ENCODE measurements around the gene PTPRC.

Gene PTPRC

DNA sequence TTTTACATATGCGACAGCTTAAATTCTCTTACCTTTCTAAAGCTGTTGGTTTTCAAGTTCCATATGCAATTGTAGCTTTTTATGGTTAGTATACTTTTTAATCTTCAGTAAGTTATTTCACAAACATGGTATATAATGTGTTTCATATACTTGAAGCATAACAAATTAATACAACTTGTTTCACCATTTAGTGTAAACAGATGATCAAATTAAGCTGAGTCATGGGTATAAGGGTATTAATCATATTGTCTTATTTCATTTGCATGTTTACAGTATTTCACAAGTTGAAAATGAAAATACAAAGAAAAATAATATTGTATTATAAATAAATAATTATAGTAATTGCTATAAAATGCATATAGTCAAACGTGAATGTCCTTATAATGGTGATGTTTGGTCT, 92.1 kb downstream of the PTPRC start:
- intact Hi-C loops (cut with DNase I): no loop called here
- no peak for DNase-seq

DNA sequence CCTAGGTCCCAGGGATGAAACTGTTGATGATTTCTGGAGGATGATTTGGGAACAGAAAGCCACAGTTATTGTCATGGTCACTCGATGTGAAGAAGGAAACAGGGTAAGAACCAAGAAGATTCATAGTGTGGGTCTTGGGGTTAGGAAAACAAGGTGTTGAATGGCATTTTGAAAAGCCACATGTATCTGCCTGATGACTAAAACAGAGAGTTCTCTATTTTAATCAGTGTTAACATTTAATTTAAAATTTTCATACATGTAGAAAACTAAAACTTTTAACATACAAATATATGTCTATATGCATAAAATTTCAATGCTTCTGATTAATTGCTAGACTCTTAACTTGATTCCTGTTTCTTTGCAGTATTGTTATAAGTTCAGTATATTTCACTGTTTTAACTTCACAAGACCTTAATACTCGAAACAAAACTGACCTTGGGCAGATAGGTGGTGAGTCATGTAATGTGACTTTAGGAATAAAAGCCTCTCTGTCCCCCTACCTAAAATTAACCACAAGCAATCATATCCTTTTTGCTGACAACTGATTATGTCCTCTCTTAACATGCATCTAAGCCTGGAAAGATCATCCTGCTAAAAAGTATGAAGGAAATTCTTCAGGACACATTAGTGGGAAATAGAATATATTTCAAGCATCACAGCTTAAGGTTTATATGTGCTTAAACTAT, 95.6 kb downstream of the PTPRC start:
- intact Hi-C loops (cut with DNase I): no loop called here
- no peak for DNase-seq

DNA sequence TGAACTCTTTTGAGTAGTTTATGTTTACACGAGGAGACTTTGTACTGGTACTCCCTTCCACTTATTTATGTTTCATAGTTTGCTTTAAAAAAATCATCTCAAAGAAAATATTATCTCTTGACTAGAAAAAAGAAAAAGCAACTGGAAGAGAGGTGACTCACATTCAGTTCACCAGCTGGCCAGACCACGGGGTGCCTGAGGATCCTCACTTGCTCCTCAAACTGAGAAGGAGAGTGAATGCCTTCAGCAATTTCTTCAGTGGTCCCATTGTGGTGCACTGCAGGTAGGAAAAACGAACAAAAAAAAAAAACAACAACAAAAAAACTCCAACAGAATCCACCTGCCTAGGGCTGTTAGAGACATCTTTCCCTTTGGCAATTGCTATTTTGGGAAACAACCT, 102.9 kb downstream of the PTPRC start:
- DNase-seq: no peak
- intact Hi-C loops (cut with DNase I): no loop called here

DNA sequence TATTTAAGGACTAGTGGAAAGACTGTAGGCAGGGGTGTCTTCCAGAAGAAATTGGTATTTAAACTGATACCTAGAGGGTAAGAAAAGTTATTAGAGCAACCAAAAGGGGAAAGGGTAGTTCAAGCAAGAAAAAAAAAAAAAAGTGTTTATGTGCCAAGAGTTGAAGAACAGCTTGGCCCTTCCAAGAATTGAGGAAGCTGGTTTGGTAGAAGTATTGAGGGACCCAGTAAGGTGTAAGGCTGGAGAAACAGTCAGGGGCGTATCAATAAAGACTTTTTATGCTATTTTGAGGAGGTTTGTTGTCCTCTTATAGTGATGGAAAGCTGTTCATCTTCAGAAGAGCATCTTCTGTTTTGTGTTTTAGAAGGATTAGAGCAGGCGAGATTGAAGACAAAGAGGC, 108.3 kb downstream of the PTPRC start:
- no peak for DNase-seq
- intact Hi-C loops (cut with DNase I): no loop called here

DNA sequence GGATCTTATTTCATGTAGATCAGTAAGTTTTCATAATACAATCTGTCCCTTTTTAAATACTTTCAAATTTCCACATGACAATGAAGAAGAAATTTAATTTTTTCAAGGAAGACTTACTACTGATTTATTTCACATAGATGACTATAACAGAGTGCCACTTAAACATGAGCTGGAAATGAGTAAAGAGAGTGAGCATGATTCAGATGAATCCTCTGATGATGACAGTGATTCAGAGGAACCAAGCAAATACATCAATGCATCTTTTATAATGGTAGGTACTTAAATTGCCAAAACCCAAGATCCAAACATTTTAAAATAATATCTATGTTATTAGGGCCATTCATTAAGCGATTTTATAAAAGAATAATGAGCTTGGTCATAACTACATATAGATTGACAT, 110.4 kb downstream of the PTPRC start:
- intact Hi-C loops (cut with DNase I): no loop called here
- no peak for DNase-seq

DNA sequence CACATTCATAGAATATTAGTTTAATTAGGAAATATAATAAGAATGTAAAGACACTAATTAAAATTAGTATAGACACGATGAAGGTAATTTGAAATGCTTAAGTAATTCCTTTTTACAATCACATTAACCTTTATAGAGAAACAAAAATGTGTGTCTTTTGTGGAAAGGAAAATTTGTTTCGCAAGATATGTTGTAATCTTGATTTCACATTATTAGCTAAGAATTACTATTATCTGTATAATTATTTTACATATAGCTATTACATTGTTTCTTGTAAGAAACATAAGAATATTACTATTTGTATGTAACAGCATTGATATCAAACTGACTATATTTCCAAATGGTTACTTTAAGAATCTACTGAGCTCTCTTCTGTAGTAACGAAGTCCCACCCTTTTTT, 111.2 kb downstream of the PTPRC start:
- DNase-seq: no peak
- intact Hi-C loops (cut with DNase I): no loop called here

DNA sequence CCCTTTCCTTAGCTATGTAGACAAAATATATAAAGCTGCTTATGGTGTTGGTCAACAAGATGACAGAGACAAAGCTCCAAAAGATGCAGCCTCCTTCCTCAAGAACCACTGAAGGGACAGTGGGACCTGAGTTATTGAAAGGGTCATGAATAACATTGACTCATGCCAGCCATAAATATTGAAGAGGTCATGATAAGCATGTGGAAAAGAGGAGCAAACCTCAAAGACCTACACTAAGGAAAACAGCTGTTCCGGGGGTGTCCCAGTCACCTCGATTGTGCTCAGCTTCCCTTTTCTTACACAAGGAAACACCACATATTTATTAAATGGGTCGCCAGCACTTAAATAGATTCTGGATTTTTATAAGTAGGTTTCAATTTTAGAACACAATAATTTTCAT, 112.9 kb downstream of the PTPRC start:
- no peak for DNase-seq
- intact Hi-C loops (cut with DNase I): no loop called here

DNA sequence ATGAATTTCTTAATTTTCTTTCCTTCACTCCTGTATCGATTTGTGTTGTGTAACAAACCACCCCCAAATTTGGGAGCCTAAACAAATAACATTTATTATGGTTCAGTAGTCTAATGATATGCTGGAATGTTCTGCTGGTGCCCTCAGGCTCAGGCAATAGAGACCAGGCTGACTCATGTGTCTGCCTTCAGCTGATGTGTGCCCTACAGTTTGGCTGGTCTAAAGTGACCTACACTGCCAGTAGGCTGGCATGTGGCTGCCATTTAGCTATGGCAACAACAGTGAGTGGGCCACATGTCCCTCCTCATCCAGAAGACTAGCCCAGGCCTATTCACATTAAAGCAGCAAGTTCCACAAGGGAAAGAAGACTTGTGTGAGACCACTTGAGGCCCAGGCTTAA, 115.8 kb downstream of the PTPRC start:
- no peak for DNase-seq
- intact Hi-C loops (cut with DNase I): no loop called here

DNA sequence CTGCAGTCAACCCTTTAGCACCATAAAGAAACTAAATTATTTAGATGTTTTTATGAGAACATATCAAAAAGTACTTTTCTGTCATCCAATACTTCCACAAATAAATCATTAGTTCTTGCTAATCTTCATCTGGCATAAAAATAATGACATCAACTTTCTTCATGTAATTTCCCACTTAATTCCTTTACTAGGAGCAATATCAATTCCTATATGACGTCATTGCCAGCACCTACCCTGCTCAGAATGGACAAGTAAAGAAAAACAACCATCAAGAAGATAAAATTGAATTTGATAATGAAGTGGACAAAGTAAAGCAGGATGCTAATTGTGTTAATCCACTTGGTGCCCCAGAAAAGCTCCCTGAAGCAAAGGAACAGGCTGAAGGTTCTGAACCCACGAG, 116.9 kb downstream of the PTPRC start:
- DNase-seq: no peak

DNA sequence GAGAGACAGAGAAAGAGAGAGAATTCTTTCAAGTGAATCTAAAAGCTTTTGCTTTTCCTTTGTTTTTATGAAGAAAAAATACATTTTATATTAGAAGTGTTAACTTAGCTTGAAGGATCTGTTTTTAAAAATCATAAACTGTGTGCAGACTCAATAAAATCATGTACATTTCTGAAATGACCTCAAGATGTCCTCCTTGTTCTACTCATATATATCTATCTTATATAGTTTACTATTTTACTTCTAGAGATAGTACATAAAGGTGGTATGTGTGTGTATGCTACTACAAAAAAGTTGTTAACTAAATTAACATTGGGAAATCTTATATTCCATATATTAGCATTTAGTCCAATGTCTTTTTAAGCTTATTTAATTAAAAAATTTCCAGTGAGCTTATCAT, 117.6 kb downstream of the PTPRC start:
- DNase-seq: no peak
- intact Hi-C loops (cut with DNase I): no loop called here

More for the DNA sequence above, 116.9 kb downstream of the PTPRC start:
- intact Hi-C loops (cut with DNase I): no loop called here

DNA sequence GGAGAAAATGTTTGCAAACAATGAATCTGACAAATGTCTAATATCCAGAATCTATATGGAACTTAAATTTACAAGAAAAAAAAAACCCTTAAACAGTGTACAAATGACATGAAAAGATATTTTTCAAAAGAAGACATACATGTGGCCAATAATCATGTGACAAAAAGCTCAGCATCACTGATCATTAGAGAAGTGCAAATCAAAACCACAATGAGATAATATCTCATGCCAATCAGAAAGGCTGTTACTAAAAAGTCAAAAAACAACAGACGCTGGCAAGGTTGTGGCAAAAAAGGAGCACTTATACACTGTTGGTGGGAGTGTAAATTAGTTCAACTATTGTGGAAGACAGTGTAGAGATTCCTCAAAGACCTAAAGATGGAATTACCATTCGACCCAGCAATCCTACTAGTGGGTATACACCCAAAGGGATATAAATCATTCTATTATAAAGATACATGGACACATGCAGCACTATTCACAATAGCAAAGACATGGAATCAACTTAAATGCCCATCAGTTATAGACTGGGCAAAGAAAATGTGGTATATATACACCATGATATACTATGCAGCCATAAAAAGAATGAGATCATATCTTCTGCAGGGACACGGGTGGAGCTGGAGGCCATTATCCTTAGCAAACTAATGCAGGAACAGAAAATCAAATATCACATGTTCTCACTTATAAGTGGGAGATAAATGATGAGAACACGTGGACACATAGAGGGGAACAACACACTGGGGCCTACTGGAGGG, 123.2 kb downstream of the PTPRC start:
- intact Hi-C loops (cut with DNase I): no loop called here
- no peak for DNase-seq

DNA sequence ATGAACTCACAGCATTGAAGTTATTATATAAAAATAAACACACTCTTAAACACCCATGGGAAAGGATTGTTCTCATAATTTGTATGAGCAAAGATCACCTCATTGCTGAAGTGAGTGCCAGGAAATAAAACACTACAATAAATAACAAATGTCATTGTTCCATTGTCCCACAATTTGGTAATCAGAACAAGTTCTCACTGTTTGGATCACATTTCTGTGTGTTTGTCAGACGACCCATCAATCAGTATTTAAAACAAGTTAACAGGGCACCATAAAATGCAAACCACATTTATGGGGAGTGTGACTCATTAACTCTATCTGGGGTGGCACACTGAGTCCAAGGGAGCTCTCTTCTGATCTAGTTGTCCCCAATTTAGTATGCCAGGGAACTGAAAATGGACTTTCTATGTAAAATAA, 124.5 kb downstream of the PTPRC start:
- intact Hi-C loops (cut with DNase I): no loop called here
- DNase-seq: no peak

DNA sequence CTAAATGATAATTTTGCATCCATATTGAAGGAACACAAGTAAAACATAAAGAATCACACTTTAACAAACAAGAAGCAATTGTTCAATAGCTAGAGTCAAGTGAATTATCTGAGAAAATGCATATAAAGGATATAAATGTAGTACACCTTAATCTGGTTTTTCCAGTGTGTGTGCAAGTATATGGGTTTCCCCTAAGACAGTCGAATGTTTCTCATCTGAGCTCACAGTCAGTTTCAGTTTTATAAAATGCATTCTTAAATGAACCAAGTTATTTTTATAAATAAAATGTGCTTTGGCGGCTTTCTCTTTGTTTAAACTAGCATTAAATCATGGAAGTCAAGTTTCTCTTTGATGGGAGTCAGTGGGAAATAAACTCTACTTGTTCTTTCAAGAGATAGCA, 125.9 kb downstream of the PTPRC start:
- intact Hi-C loops (cut with DNase I): no loop called here
- DNase-seq: no peak

DNA sequence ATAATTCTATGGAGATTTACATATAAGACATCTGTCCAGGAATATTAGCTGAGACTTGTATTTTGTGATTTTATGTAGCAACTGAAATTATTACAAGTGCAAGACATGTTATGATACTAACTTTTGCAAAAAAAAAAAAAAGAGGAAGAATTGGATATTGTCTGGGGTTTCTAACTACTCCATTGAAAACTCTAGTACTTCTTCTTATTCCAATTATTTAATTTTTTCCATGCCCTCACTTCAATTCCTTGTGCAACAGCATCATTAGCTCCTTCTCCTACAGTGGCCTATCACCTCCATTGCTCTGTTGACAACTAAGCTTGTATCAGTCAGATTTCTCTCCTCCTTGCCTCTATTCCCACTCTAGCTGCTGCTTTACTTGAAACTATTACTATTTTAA, 126.6 kb downstream of the PTPRC start:
- DNase-seq: no peak
- intact Hi-C loops (cut with DNase I): no loop called here

DNA sequence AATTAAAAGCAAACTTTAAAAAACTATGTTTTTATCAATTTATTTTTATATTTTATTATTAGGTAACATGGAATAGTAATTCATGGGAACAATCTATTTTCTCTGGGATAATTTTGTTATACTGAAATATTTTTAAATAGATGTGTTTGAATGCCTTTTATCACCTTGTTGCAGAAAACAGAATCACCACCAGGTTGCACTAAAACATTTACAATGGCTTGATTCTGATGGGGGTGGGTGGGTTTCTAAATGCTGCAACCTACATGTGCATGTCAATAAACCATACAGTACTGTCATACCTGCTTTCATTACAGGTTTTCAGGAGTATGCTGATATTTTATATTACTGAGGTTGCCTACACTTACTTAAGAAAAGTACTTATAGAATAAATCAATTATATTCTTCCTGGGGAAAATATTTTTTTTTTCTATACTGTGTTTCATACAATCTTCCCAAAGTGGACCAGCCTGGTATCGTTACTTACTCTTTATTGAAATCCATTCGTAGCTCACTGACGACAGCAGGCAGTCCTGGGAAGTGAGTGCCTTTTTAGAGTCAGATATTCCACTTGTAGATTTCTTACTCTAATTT, 132.8 kb downstream of the PTPRC start:
- peak in 5 of 42 donors; percentile 16 to 52 (median 29) for DNase-seq
- intact Hi-C loops (cut with DNase I): loop anchor here (10.0 kb wide), 1 partner anchor 473 kb away; no protein-coding TSS in a partner anchor

DNA sequence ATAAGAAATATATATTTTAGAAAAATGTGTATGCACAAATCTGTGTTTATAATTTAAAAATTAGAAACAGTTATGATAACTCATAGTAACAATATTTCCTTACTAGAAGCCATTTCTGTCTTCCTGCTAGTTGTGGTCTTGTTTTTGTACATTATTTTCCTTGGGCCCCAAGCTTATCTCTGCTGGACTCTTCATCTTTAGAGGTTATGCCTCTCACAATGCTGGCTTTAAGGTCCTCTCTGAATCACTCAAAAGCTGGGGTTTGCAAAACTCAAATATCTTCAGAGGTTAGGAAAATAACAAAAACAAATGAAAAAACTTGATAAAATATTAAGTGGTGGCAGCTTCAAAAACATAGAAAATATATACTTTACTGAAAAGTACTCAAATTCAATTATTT, 133.8 kb downstream of the PTPRC start:
- intact Hi-C loops (cut with DNase I): loop anchor here (10.0 kb wide), 1 partner anchor 472 kb away; no protein-coding TSS in a partner anchor
- no peak for DNase-seq

DNA sequence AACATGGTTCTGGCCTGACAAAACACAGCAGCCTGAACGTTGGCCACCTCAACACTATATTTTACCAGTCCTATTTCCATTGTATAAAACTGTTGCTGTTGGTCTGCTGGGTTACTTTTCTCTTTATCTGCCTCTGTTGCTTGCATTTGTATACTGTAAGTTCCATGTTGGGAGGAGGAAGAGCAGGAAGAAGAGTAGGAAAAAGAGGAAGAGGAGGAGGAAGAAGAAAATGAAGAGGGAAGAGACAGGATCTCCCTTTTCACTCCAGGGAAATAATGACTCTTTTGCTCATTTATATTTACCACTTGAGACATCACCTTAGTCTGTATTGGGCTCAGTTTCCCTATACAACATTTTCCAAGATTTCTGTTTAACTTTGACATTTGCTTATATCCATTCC, 134.2 kb downstream of the PTPRC start:
- no peak for DNase-seq
- intact Hi-C loops (cut with DNase I): loop anchor here (10.0 kb wide), 1 partner anchor 472 kb away; no protein-coding TSS in a partner anchor

DNA sequence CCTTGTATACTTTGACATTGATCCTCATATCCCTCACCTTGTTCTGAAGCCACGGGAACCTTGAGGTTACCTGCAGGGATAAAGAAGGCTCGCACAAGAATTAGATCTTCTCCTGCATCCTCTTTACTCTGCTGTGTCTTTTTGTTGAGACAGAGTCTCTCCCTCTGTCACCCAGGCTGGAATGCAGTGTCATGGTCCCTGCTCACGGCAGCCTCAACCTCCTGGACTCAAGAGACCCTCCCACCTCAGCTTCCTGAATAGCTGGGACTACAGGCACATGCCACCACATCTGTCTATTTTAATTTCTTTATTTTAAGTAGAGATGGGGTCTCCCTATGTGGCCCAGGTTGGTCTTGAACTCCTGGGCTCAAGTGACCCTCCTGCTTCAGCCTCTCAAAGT, 134.7 kb downstream of the PTPRC start:
- no peak for DNase-seq
- intact Hi-C loops (cut with DNase I): loop anchor here (10.0 kb wide), 1 partner anchor 471 kb away; no protein-coding TSS in a partner anchor

DNA sequence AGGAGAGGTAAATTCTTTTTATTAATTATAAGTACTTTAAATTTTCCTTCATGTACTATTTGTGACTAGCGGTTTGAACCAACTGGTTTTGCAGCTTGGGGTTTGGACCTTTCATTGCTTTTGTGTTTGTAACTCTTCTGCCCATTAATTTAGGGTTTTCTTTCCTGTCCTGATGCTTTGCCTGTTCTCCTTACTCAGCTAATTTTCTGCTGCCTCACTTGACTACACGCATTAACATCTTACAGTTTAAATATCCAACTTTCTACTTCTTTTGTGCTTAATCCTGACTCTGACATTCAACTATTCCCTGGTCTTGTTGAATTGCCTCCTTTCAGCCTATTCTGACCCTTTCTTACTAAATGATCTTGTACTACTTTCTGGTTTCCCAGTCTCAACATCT, 135.6 kb downstream of the PTPRC start:
- intact Hi-C loops (cut with DNase I): loop anchor here (10.0 kb wide), 1 partner anchor 470 kb away; no protein-coding TSS in a partner anchor

DNA sequence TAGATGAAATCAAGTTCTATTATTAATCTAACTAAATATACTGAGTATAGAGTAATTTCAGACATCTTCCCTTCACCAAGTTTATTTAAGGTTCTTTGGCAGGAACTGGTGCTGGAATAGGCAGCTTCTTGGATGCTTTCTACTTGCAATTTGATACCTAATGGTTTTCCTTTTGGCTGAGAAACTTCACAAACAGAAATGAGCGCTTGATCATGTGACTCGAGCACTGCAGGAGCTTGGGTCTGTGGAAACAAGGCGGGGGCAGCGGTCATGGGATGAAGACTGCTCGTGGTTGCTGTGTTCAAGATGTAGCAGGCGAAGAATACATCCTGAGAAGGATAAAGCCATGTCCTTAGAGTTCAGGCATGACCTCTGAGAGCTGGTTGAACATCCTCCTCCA, 136.8 kb downstream of the PTPRC start:
- no peak for DNase-seq
- intact Hi-C loops (cut with DNase I): loop anchor here (10.0 kb wide), 1 partner anchor 469 kb away; no protein-coding TSS in a partner anchor

More for the DNA sequence above, 135.6 kb downstream of the PTPRC start:
- DNase-seq: no peak
